CD4-positive, CD25-positive, alpha-beta regulatory T cell (primary cell): Measurements from ENCODE around the gene CCND1. TPM values are rescaled to one million over a fixed set of nuclear protein-coding genes. Genes with fewer than 3 reads are reported as not detected.
A peak's percentile ranks its signal among the peaks of the same experiment; 100 is the strongest.

Experiments
- ATAC-seq, 2 donors: fragments of 150-1000 bp; cut with Tn5 transposase; one replicate each; pipeline ENCODE4 v1.10.0; 2021; ENCODE audit warnings: low read depth in 2 of 2, moderate number of reproducible peaks in 2 of 2, moderate library complexity in 1 of 2
- DNase-seq, 3 donors: peaks; one replicate each; pipeline versions ENCODE4 v3.0.0 to v3.0.0-alpha.2; 2012 to 2022; ENCODE audit warnings: mixed read lengths in 1 of 3
- H3K27ac ChIP-seq: one replicate; pipeline ENCODE4 v1.7.0; 2013; ENCODE audit warnings: mild to moderate bottlenecking, low read length; ENCODE audit not compliant: insufficient read depth, poor library complexity, severe bottlenecking
- H3K27me3 ChIP-seq: one replicate; pipeline ENCODE4 v1.7.0; 2013; ENCODE audit warnings: low read length; ENCODE audit not compliant: control insufficient read depth, insufficient read depth
- H3K36me3 ChIP-seq: one replicate; pipeline ENCODE4 v1.7.0; 2013; ENCODE audit warnings: mild to moderate bottlenecking, low read length, moderate library complexity; ENCODE audit not compliant: control insufficient read depth, insufficient read depth
- H3K4me1 ChIP-seq: 2 replicates; pipeline ENCODE4 v1.7.0; 2013; ENCODE audit warnings: mild to moderate bottlenecking, low read length; ENCODE audit not compliant: insufficient read depth, control insufficient read depth, poor library complexity, severe bottlenecking
- H3K4me3 ChIP-seq: one replicate; pipeline ENCODE4 v1.7.0; 2013; ENCODE audit warnings: low read depth, mild to moderate bottlenecking, low read length, moderate library complexity
- H3K9me3 ChIP-seq, 2 experiments: 1 replicate in 1 of 2; 2 replicates in 1 of 2; pipeline ENCODE4 v1.7.0; 2013; ENCODE audit warnings: low read length in 2 of 2, mild to moderate bottlenecking in 1 of 2, moderate library complexity in 1 of 2; ENCODE audit not compliant: control insufficient read depth in 2 of 2
- H3K27ac Mint-ChIP-seq, 3 donors: one replicate each; pipeline ENCODE4 v1.8.0; 2020 to 2022; ENCODE audit warnings: mild to moderate bottlenecking in 3 of 3, mixed read lengths in 3 of 3, moderate library complexity in 2 of 3
- H3K27me3 Mint-ChIP-seq: one replicate; pipeline ENCODE4 v1.8.0; 2022; ENCODE audit warnings: mild to moderate bottlenecking, mixed read lengths
- H3K36me3 Mint-ChIP-seq: one replicate; pipeline ENCODE4 v1.8.0; 2020; ENCODE audit warnings: mixed read lengths
- H3K4me1 Mint-ChIP-seq, 4 donors: one replicate each; pipeline ENCODE4 v1.8.0; 2020 to 2022; ENCODE audit warnings: mixed read lengths in 4 of 4, mild to moderate bottlenecking in 1 of 4
- H3K4me3 Mint-ChIP-seq, 4 donors: one replicate each; pipeline ENCODE4 v1.8.0; 2020 to 2022; ENCODE audit warnings: mild to moderate bottlenecking in 4 of 4, mixed read lengths in 4 of 4, moderate library complexity in 3 of 4
- H3K9me3 Mint-ChIP-seq, 7 donors: one replicate each; pipeline ENCODE4 v1.8.0; 2020 to 2022; ENCODE audit warnings: mixed read lengths in 7 of 7, mild to moderate bottlenecking in 3 of 7, moderate library complexity in 2 of 7
- polyA plus RNA-seq, 4 donors: library from polyadenylated mRNA; unstranded; fragments of 300-500 nt; fragmentation: Illumina TruSeq; gene quantifications; one replicate each; pipeline ENCODE4 v1.2.3, GENCODE V29; 2021
- total RNA-seq: library from RNA; stranded (reverse); gene quantifications from one replicate; pipeline ENCODE4 v1.2.3, GENCODE V29; 2022

Gene CCND1
- total and polyA plus RNA-seq, 5 donors from 2014 or later, result 0.17 to 3.6 (median 0.65) TPM; not detected in 2

DNA sequence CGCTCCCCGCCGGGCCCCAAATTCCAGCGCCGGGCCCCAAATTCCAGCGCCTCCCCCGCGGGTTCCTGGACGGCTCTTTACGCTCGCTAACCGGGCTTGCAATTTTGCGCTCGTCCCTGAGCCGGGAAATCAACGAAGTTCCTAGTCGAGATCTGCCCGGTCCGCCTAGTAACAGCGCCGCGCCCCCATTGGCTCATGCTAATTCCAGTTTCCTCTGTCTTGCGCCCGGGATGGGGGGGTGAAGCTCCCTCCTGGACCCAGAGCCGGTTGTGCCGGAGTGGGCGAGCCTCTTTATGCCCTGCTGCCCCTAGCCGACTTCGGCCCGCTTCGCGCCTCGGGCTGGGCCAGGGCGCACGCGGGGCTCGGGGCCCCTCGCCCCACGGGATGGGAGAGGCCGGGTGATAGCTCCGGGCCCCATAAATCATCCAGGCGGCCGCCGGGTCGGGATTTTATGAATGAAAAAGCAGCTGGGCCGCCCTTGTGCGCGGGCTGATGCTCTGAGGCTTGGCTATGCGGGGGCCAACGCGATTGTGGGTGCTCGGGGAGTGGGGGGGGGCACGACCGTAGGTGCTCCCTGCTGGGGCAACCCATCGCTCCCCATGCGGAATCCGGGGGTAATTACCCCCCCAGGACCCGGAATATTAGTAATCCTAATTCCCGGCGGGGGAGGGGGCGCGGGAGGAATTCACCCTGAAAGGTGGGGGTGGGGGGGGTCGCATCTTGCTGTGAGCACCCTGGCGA, 1.8 kb upstream of the CCND1 start:
- H3K9me3 ChIP-seq, result no peaks in the 10 kb centered on the region
- Mint-ChIP-seq H3K27ac (no peak overlapping the region), H3K4me3 (peak overlapping the region in 2 of 4 donors; percentile 60 to 91), H3K27me3 (peaks cover 62% of the 10 kb centered on the region), H3K9me3 (peaks cover 0 to 4% (median 0%) of the 10 kb centered on the region in 7 donors), H3K36me3 (no peaks in the 10 kb centered on the region), H3K4me1 (peaks cover 0 to 37% (median 5%) of the 10 kb centered on the region in 4 donors)
- peaks cover 9% of the 10 kb centered on the region for H3K27me3 ChIP-seq
- H3K36me3 ChIP-seq, result no peaks in the 10 kb centered on the region
- H3K27ac ChIP-seq, result no peak overlapping the region
- H3K4me3 ChIP-seq, result no peak overlapping the region
- DNase-seq, result no peak
- H3K4me1 ChIP-seq, result peaks cover 33% of the 10 kb centered on the region
- ATAC-seq, result no peak

DNA sequence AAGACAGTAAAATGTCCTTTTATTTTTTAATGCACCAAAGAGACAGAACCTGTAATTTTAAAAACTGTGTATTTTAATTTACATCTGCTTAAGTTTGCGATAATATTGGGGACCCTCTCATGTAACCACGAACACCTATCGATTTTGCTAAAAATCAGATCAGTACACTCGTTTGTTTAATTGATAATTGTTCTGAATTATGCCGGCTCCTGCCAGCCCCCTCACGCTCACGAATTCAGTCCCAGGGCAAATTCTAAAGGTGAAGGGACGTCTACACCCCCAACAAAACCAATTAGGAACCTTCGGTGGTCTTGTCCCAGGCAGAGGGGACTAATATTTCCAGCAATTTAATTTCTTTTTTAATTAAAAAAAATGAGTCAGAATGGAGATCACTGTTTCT, 1.1 kb upstream of the CCND1 start:
- peaks cover 55% of the 10 kb centered on the region for H3K27me3 Mint-ChIP-seq
- ATAC-seq (no peak), DNase-seq (no peak)
- Histone ChIP-seq H3K27ac (no peak overlapping the region), H3K27me3 (peaks cover 9% of the 10 kb centered on the region), H3K4me1 (peaks cover 33% of the 10 kb centered on the region), H3K4me3 (no peak overlapping the region), H3K9me3 (no peaks in the 10 kb centered on the region), H3K36me3 (no peaks in the 10 kb centered on the region)
- no peak overlapping the region for H3K27ac Mint-ChIP-seq
- H3K4me3 Mint-ChIP-seq, result peak overlapping the region; percentile 46 to 91 (median 66)
- H3K4me1 Mint-ChIP-seq, result peaks cover 0 to 37% (median 5%) of the 10 kb centered on the region in 4 donors
- H3K9me3 Mint-ChIP-seq, result peaks cover 0 to 3% (median 0%) of the 10 kb centered on the region in 7 donors
- H3K36me3 Mint-ChIP-seq, result no peaks in the 10 kb centered on the region

DNA sequence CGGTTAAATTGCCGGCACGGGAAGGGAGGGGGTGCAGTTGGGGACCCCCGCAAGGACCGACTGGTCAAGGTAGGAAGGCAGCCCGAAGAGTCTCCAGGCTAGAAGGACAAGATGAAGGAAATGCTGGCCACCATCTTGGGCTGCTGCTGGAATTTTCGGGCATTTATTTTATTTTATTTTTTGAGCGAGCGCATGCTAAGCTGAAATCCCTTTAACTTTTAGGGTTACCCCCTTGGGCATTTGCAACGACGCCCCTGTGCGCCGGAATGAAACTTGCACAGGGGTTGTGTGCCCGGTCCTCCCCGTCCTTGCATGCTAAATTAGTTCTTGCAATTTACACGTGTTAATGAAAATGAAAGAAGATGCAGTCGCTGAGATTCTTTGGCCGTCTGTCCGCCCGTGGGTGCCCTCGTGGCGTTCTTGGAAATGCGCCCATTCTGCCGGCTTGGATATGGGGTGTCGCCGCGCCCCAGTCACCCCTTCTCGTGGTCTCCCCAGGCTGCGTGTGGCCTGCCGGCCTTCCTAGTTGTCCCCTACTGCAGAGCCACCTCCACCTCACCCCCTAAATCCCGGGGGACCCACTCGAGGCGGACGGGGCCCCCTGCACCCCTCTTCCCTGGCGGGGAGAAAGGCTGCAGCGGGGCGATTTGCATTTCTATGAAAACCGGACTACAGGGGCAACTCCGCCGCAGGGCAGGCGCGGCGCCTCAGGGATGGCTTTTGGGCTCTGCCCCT, 529 bp upstream of the CCND1 start:
- Histone ChIP-seq H3K4me3 (no peak overlapping the region), H3K27me3 (peaks cover 7% of the 10 kb centered on the region), H3K36me3 (no peaks in the 10 kb centered on the region), H3K27ac (no peak overlapping the region), H3K9me3 (no peaks in the 10 kb centered on the region), H3K4me1 (peaks cover 33% of the 10 kb centered on the region)
- Mint-ChIP-seq H3K27ac (no peak overlapping the region), H3K4me3 (peak overlapping the region; percentile 67 to 91 (median 82)), H3K4me1 (peaks cover 0 to 37% (median 5%) of the 10 kb centered on the region in 4 donors), H3K27me3 (peaks cover 51% of the 10 kb centered on the region), H3K36me3 (no peaks in the 10 kb centered on the region), H3K9me3 (peaks cover 0 to 3% (median 0%) of the 10 kb centered on the region in 7 donors)
- DNase-seq (no peak), ATAC-seq (no peak)

DNA sequence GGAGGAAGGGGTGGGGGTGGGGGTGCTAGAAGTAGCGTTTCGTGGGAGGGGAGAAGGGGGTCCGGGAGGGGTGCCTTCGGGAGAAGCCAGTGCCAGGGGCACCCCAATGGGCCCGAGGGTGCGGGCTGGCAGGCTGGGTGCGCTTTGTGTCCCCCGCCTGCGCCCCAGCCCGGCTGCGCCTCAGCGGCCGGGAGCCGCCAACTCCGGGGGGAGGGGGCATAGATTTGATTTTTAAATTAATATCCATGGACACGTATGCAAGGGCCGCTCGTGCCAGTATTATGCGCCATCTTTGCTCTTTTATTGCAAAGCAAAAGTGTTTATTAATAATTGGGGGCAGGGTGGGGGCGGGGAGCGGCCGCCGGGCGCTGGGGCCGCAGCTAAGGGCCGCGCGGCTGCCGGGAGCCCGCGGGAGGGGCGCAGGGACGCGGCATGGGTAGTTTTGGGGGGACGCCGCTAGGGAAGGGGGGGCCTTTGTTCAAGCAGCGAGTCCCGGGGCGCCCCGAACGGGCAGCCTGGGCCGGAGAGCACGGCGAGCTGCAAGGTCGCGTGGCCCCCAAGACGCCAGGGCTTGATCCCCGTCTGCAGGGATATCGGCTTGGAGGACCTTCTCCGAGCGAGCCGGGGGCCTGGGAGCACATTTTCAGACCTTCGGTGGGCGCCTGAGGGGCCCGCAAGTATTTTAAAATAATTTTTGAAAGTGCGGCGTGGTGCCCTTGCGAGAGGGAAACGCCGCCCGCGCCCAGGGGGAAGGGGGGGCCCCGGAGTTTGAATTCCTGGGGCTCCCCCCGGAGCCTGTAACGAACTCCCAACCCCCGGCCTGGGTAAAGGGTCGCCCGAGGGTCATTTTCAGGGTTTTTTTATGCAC, 959 bp downstream of the CCND1 start:
- no peak for DNase-seq
- Histone ChIP-seq H3K36me3 (no peaks in the 10 kb centered on the region), H3K4me1 (peaks cover 33% of the 10 kb centered on the region), H3K4me3 (no peak overlapping the region), H3K27ac (no peak overlapping the region), H3K27me3 (no peaks in the 10 kb centered on the region), H3K9me3 (no peaks in the 10 kb centered on the region)
- H3K4me1 Mint-ChIP-seq, result peaks cover 0 to 32% (median 5%) of the 10 kb centered on the region in 4 donors
- H3K4me3 Mint-ChIP-seq, result peak overlapping the region in 3 of 4 donors; percentile 68 to 87 (median 80)
- no peaks in the 10 kb centered on the region for H3K36me3 Mint-ChIP-seq
- peaks cover 44% of the 10 kb centered on the region for H3K27me3 Mint-ChIP-seq
- no peak for ATAC-seq
- H3K27ac Mint-ChIP-seq, result no peak overlapping the region
- peaks cover 0 to 2% (median 0%) of the 10 kb centered on the region in 7 donors for H3K9me3 Mint-ChIP-seq

DNA sequence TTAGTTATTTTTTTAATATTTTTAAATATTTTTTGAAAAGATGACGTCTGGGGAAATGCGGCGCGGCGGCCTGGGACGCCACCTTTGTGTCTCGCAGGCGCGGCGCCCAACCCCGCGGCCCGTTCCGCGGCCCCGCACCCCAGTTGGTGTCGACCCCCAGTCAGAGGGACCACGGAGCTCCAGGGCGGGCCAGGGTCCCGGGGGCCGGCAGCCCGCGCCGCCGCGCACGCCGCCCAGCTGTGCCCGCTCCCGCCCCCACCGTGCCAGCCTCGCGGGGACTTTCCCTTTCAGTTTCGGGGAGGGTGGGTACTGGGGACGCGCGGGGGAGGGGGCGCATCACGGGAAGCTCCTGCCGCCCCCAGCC, 1.6 kb downstream of the CCND1 start:
- no peak overlapping the region for H3K27ac Mint-ChIP-seq
- Histone ChIP-seq H3K27me3 (no peaks in the 10 kb centered on the region), H3K36me3 (no peaks in the 10 kb centered on the region), H3K4me3 (no peak overlapping the region), H3K9me3 (no peaks in the 10 kb centered on the region), H3K27ac (no peak overlapping the region), H3K4me1 (peaks cover 27% of the 10 kb centered on the region)
- ATAC-seq (peak; percentile 26 to 37), DNase-seq (peak in 2 of 3 donors; percentile 13 to 26)
- peaks cover 41% of the 10 kb centered on the region for H3K27me3 Mint-ChIP-seq
- H3K4me1 Mint-ChIP-seq, result peaks cover 0 to 29% (median 5%) of the 10 kb centered on the region in 4 donors
- H3K9me3 Mint-ChIP-seq, result peaks cover 0 to 2% (median 0%) of the 10 kb centered on the region in 7 donors
- peak overlapping the region in 2 of 4 donors; percentile 53 to 69 for H3K4me3 Mint-ChIP-seq
- no peaks in the 10 kb centered on the region for H3K36me3 Mint-ChIP-seq

DNA sequence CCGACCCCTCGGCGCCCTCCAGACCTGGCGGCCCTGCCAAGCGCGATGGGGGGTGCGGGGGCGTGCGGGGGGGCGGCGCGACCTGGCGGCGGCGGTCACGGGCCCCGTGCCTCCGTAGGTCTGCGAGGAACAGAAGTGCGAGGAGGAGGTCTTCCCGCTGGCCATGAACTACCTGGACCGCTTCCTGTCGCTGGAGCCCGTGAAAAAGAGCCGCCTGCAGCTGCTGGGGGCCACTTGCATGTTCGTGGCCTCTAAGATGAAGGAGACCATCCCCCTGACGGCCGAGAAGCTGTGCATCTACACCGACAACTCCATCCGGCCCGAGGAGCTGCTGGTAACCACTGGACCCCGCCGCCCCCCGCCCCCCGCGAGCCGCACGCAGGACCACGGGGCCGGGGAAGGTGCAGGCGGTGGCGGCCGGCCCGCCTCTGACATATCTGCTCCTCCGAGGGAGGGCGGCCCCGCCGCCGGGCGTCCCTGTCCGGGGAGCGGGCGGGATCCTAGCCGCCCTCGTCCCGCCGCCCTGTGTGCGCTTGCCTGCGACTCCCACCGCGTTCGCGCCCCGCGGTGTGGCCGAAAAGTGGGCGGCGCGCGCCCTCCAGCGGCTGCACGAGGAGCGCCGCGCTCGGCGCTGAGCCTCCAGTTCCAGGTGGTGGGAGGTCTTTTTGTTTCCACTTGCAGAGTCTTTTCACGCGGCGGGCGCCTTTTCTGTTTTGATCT, 2.1 kb downstream of the CCND1 start:
- peak; percentile 52 to 73 (median 73) for DNase-seq
- no peak overlapping the region for H3K4me3 ChIP-seq
- H3K36me3 ChIP-seq, result no peaks in the 10 kb centered on the region
- no peak overlapping the region for H3K27ac ChIP-seq
- Mint-ChIP-seq H3K27me3 (peaks cover 37% of the 10 kb centered on the region), H3K4me1 (peaks cover 0 to 25% (median 5%) of the 10 kb centered on the region in 4 donors), H3K36me3 (no peaks in the 10 kb centered on the region), H3K9me3 (peaks cover 0 to 2% (median 0%) of the 10 kb centered on the region in 7 donors), H3K4me3 (peak overlapping the region; percentile 69 to 82 (median 79)), H3K27ac (no peak overlapping the region)
- no peaks in the 10 kb centered on the region for H3K9me3 ChIP-seq
- H3K4me1 ChIP-seq, result peaks cover 24% of the 10 kb centered on the region
- peak; percentile 78 for ATAC-seq
- no peaks in the 10 kb centered on the region for H3K27me3 ChIP-seq

DNA sequence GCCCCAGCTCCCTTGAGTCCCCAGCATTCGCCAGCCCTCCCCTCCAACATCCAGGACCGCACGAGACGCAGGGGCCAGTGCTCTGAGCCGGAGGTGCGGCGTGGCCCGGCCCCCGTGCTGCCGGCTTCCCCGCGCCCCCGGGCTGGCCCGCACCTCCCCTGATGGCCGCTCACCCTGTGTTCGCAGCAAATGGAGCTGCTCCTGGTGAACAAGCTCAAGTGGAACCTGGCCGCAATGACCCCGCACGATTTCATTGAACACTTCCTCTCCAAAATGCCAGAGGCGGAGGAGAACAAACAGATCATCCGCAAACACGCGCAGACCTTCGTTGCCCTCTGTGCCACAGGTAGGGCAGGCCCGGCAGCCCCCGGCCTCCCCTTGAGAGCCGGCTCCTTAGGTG, 2.7 kb downstream of the CCND1 start:
- no peaks in the 10 kb centered on the region for H3K27me3 ChIP-seq
- H3K36me3 ChIP-seq, result no peaks in the 10 kb centered on the region
- ATAC-seq (no peak), DNase-seq (no peak)
- Mint-ChIP-seq H3K27me3 (peaks cover 33% of the 10 kb centered on the region), H3K9me3 (peaks cover 0 to 2% (median 0%) of the 10 kb centered on the region in 7 donors), H3K4me3 (peak overlapping the region in 3 of 4 donors; percentile 52 to 66 (median 54)), H3K4me1 (peaks cover 0 to 22% (median 5%) of the 10 kb centered on the region in 4 donors), H3K27ac (no peak overlapping the region), H3K36me3 (no peaks in the 10 kb centered on the region)
- no peaks in the 10 kb centered on the region for H3K9me3 ChIP-seq
- no peak overlapping the region for H3K4me3 ChIP-seq
- peaks cover 24% of the 10 kb centered on the region for H3K4me1 ChIP-seq
- no peak overlapping the region for H3K27ac ChIP-seq
